ENCODE results near the gene KLRC4. TPM values are rescaled to one million over a fixed set of nuclear protein-coding genes. Genes with fewer than 3 reads are reported as not detected.

KLRC4 gene
- total and polyA plus RNA-seq, 2 of the 4 experiments (the other 2 are of a cell fraction): not detected

GRCh38 chr12:10363914-10364814 lies 45.4 kb downstream of the KLRC4 start (continued):
- no peak for TF ChIP-seq CEBPB (IDR thresholded peaks at IDR 0.05; ENCODE audit: low read depth, low read length)
- TF ChIP-seq RFX5 (IDR thresholded peaks at IDR 0.05; ENCODE audit: low read depth, low read length): no peak

GRCh38 chr12:10363658-10363913 lies 46.0 kb downstream of the KLRC4 start:
- no peaks in the 10 kb centered on the region for H3K27me3 ChIP-seq (ENCODE audit: control insufficient read depth, insufficient read depth, low read length)

More at GRCh38 chr12:10363658-10363913, 46.0 kb downstream of the KLRC4 start:
- no peak overlapping the region; the same call in 1 of the 2 replicates for H3K14ac ChIP-seq (replicated peaks; ENCODE audit: low read depth, low read length)
- intact Hi-C loops (cut with micrococcal nuclease) (no loop called here), in situ Hi-C loops (cut with MboI; ENCODE audit: low sequenced_read_pairs) (no loop called here), dilution Hi-C loops (cut with HindIII; ENCODE audit: low sequenced_read_pairs, unreplicated experiment) (no loop called here)
- ChIA-PET CTCF (no interaction called here), POLR2A (ENCODE audit: unreplicated experiment) (no interaction called here)
- H3K79me1 ChIP-seq (ENCODE audit: low read depth in 1 of 2, low read length in 2 of 2): no peaks in the 10 kb centered on the region
- peak overlapping the region; percentile 95 for H3K4me2 ChIP-seq (ENCODE audit: low read depth, low read length)
- no TSS peak for BruUV-seq (replicated peaks)
- peak overlapping the region; percentile 92 for H2AFZ ChIP-seq (replicated peaks; ENCODE audit: low read length, poor library complexity)
- H3K9ac ChIP-seq (ENCODE audit: low read depth, low read length): peak overlapping the region; percentile 87
- H3K4ac ChIP-seq (ENCODE audit: low read depth, low read length): peak overlapping the region; percentile 92
- H2AK5ac ChIP-seq (ENCODE audit: low read depth, low read length): peak overlapping the region; percentile 31; the same call in 1 of the 2 replicates
- peak overlapping the region; percentile 75 for H2BK5ac ChIP-seq (ENCODE audit: low read depth, low read length, poor library complexity, severe bottlenecking)
- DNase-seq (no peak), ATAC-seq (ENCODE audit: low read depth) (no peak)
- H3K36me3 ChIP-seq (ENCODE audit: control insufficient read depth, insufficient read depth, low read length): no peaks in the 10 kb centered on the region
- H3K56ac ChIP-seq (ENCODE audit: extremely low read depth, insufficient read depth, low read length): no peak overlapping the region
- H3K27ac ChIP-seq (ENCODE audit: insufficient read depth, low read length): peak overlapping the region; percentile 82
- peak overlapping the region; percentile 31 for H2AK9ac ChIP-seq (replicated peaks; ENCODE audit: low read depth, low read length, poor library complexity)
- peak overlapping the region; percentile 95 to 96 for H4K8ac ChIP-seq (ENCODE audit: low read depth in 2 of 2, low read length in 2 of 2)
- peak overlapping the region; percentile 94 for H2BK120ac ChIP-seq (ENCODE audit: low read depth, low read length)
- TF ChIP-seq RAD21 (IDR thresholded peaks at IDR 0.05; ENCODE audit: low read length) (no peak), POLR2A (IDR thresholded peaks at IDR 0.05; ENCODE audit: low read depth, low read length) (no peak), ELK1 (IDR thresholded peaks at IDR 0.05; ENCODE audit: borderline replicate concordance, low read depth, low read length) (no peak), CTCF (conservative IDR thresholded peaks at IDR 0.05; ENCODE audit: low read depth, low read length) (no peak), MAZ (IDR thresholded peaks at IDR 0.05; ENCODE audit: borderline replicate concordance, low read depth, low read length) (no peak), NFE2L2 (IDR thresholded peaks at IDR 0.05; ENCODE audit: low read depth, low read length) (no peak), MXI1 (IDR thresholded peaks at IDR 0.05; ENCODE audit: borderline replicate concordance, low read depth, low read length) (no peak), MAFK (IDR thresholded peaks at IDR 0.05; ENCODE audit: low read depth, low read length) (no peak), RFX5 (IDR thresholded peaks at IDR 0.05; ENCODE audit: low read depth, low read length) (no peak), CEBPB (IDR thresholded peaks at IDR 0.05; ENCODE audit: low read depth, low read length) (no peak)
- 0 out of 2 replicates have a peak overlapping the region, but pooled peaks have one; percentile 86 for H3K23ac ChIP-seq (ENCODE audit: low read depth, low read length)
- no peak overlapping the region for H3K4me3 ChIP-seq (ENCODE audit: insufficient read depth, low read depth, low read length)
- H4K20me1 ChIP-seq (ENCODE audit: insufficient read depth, low read length): no peaks in the 10 kb centered on the region
- H3K9me3 ChIP-seq (ENCODE audit: control insufficient read depth, insufficient read depth, low read length): no peaks in the 10 kb centered on the region
- peak overlapping the region; percentile 5; the same call in 1 of the 2 replicates for H2BK20ac ChIP-seq (ENCODE audit: low read depth, low read length)
- H3K18ac ChIP-seq (ENCODE audit: low read depth, low read length): peak overlapping the region; percentile 83
- H4K91ac ChIP-seq (ENCODE audit: insufficient read depth, low read depth, low read length): peak overlapping the region; percentile 97
- H4K5ac ChIP-seq (ENCODE audit: low read depth, low read length): peak overlapping the region; percentile 99
- peaks cover 24% of the 10 kb centered on the region for H3K4me1 ChIP-seq (ENCODE audit: control insufficient read depth, insufficient read depth, low read length)
- H2BK15ac ChIP-seq (ENCODE audit: low read depth, low read length): peak overlapping the region; percentile 97; the same call in 2 of the 3 replicates
- WGBS, 2 experiments (ENCODE audit: extremely low coverage in 2 of 2, insufficient read length in 1 of 2): 40% methylated on average over 2 of the region's 5 CpGs; no CpG with 5 or more reads in 1 of the 2 experiments
- H3K9me1 ChIP-seq (ENCODE audit: insufficient read depth, low read length): no peaks in the 10 kb centered on the region

Measured in IMR-90 (cell line).